Body of pancreas (tissue), 4 donors: ENCODE results near the gene SLC37A1.

ENCODE experiments used
- CTCF ChIP-seq, 7 experiments: fragments of 450-650 bp in 4 of 7; fragments of 200-600 bp in 3 of 7; sonication (generic) in 3 of 7; IDR thresholded peaks; one replicate each; pipeline ENCODE4 v1.5.1; 2016 to 2019; ENCODE audit warnings: antibody characterized with exemption in 7 of 7
- POLR2A ChIP-seq, 3 donors: fragments of 450-650 bp; IDR thresholded peaks; one replicate each; pipeline ENCODE4 v1.6.1; 2016; ENCODE audit warnings: antibody characterized with exemption in 3 of 3, mild to moderate bottlenecking in 2 of 3

- TF ChIP-seq POLR2A (IDR thresholded peaks at IDR 0.05) (no peak), CTCF (IDR thresholded peaks at IDR 0.05) (no peak)
Observed at GRCh38 chr21:42522771-42523170, 9.1 kb downstream of the SLC37A1 start.
